ENCODE data around the gene CDH23.

GRCh38 chr10:71831646-71832552 is 435.2 kb downstream of the CDH23 start:
- TF ChIP-seq, protein P1, sequence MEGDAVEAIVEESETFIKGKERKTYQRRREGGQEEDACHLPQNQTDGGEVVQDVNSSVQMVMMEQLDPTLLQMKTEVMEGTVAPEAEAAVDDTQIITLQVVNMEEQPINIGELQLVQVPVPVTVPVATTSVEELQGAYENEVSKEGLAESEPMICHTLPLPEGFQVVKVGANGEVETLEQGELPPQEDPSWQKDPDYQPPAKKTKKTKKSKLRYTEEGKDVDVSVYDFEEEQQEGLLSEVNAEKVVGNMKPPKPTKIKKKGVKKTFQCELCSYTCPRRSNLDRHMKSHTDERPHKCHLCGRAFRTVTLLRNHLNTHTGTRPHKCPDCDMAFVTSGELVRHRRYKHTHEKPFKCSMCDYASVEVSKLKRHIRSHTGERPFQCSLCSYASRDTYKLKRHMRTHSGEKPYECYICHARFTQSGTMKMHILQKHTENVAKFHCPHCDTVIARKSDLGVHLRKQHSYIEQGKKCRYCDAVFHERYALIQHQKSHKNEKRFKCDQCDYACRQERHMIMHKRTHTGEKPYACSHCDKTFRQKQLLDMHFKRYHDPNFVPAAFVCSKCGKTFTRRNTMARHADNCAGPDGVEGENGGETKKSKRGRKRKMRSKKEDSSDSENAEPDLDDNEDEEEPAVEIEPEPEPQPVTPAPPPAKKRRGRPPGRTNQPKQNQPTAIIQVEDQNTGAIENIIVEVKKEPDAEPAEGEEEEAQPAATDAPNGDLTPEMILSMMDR (IDR thresholded peaks at IDR 0.05) = no peak
- TF ChIP-seq POLR2A (IDR thresholded peaks at IDR 0.05) = no peak
- TF ChIP-seq EP300 (IDR thresholded peaks at IDR 0.05) = no peak
- TF ChIP-seq POLR2AphosphoS5 (IDR thresholded peaks at IDR 0.05) = no peak

All from upper lobe of left lung (tissue), 4 donors.